ENCODE results near the gene ALK. TPM values are rescaled to one million over a fixed set of nuclear protein-coding genes. Genes with fewer than 3 reads are reported as not detected.

The ALK gene
- total RNA-seq, 1 donor from 2014 or later, result 0.14 TPM

DNA sequence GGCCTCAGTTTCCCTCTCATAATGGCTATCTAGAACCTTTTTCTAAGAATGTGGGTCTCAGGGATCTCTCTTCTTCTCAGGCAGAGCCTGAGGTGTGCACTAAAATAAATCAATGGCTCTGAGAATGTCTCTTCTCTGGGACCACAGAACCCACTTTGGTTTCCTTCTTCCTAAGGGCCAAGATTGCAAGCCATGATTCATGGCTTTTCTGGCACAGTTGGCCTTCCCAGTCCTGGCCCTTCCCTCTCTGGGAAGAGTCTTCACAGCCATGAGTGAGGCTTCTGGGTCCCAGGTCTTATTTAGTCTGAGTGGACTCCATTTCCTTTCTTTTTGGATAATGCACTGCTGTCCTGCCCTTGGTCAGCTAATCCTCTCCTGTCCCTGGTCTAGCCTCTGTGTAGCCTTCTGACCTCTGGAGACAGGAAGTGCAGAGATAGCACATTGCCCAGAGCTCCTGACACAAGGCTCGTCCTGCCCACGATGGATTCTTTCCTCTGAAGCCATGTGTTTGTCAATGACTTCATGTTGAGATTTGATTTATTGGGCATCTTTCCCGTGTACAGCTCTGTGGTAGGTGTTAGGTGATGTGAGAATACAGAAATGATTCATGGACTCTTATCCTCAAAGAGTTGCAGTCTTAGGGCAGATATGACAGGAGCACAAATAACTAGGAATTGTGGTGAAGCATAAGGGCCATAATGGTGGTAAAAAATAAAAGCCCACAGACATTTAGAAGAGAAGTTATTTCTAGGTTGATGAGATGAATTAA lies 561.2 kb downstream of the ALK start:
- Histone ChIP-seq H3K27ac (replicated peaks) (no peak overlapping the region), H3K4me3 (no peak overlapping the region)

DNA sequence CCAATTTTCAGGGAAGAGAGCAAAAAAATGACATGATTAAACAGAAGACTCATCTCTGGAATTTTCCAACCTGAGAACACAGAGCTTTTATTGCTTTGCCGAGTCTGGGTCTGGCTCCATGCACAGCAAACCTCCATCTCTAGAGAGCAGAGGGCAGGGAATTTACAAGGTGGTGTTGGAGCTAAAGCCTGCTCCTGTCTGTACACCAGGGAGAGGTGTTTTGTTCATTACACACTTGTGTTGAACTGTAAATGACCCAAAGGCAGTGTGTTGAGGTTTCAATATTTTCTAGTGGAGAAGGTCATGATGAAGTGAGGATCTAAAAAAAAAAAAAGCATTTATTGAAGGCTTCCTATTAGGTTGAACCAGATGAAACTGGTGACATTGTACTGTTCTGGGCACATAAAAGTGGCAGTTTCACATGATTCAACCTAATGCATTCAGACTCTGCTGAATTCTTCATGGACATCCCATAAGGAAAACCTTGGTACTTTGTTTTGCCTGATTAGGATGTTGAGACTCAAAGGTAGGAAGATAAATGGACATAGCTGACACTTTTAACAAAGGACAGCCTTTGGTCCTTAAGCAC lies 567.9 kb downstream of the ALK start:
- no peaks in the 10 kb centered on the region for H3K9me3 ChIP-seq (replicated peaks)
- no peak for DNase-seq
- peaks cover 50% of the 10 kb centered on the region for H3K27me3 ChIP-seq (ENCODE audit: low read depth)
- H3K27ac ChIP-seq (replicated peaks), result no peak overlapping the region
- no peak for TF ChIP-seq CTCF (IDR thresholded peaks at IDR 0.05; ENCODE audit: borderline replicate concordance)
- intact Hi-C loops (cut with micrococcal nuclease), result no loop called here
- no peaks in the 10 kb centered on the region for H3K4me1 ChIP-seq
- H3K36me3 ChIP-seq, result no peaks in the 10 kb centered on the region
- no peak overlapping the region for H3K4me3 ChIP-seq

More for the DNA sequence above, 561.2 kb downstream of the ALK start:
- peaks cover 38% of the 10 kb centered on the region for H3K27me3 ChIP-seq (ENCODE audit: low read depth)
- no peaks in the 10 kb centered on the region for H3K36me3 ChIP-seq
- no peak for TF ChIP-seq CTCF (IDR thresholded peaks at IDR 0.05; ENCODE audit: borderline replicate concordance)
- intact Hi-C loops (cut with micrococcal nuclease), result no loop called here
- H3K9me3 ChIP-seq (replicated peaks), result no peaks in the 10 kb centered on the region
- no peak for DNase-seq
- no peaks in the 10 kb centered on the region for H3K4me1 ChIP-seq

GRCh38 chr2:29351916-29352591 lies 569.3 kb downstream of the ALK start:
- H3K36me3 ChIP-seq, result no peaks in the 10 kb centered on the region
- peaks cover 47% of the 10 kb centered on the region for H3K27me3 ChIP-seq (ENCODE audit: low read depth)
- DNase-seq, result no peak
- H3K9me3 ChIP-seq (replicated peaks), result no peaks in the 10 kb centered on the region
- TF ChIP-seq CTCF (IDR thresholded peaks at IDR 0.05; ENCODE audit: borderline replicate concordance), result no peak
- H3K4me3 ChIP-seq, result no peak overlapping the region
- H3K27ac ChIP-seq (replicated peaks), result no peak overlapping the region
- H3K4me1 ChIP-seq, result no peaks in the 10 kb centered on the region
- intact Hi-C loops (cut with micrococcal nuclease), result no loop called here

DNA sequence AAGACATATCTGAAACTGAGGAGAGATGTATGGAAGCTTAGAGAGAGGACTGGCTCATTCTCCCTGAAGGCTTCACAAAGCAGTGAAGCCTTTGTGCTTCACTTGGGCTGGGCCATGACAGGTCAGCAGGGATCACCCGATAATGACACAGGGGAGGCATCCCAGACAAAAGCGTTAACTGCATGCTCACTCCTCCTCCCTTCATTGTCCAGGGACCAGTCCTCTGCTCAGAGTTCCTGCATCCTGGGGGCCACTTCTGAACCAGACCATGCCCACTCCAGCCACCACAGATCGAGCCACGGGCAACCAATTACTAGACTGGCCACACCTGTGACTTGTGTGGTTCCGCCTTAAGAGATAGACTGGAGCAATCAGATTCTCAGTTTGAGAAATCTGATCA lies 570.1 kb downstream of the ALK start:
- TF ChIP-seq CTCF (IDR thresholded peaks at IDR 0.05; ENCODE audit: borderline replicate concordance), result no peak
- H3K36me3 ChIP-seq, result no peaks in the 10 kb centered on the region
- H3K27me3 ChIP-seq (ENCODE audit: low read depth), result peaks cover 47% of the 10 kb centered on the region
- H3K27ac ChIP-seq (replicated peaks), result no peak overlapping the region
- intact Hi-C loops (cut with micrococcal nuclease), result no loop called here
- no peaks in the 10 kb centered on the region for H3K9me3 ChIP-seq (replicated peaks)
- no peaks in the 10 kb centered on the region for H3K4me1 ChIP-seq
- H3K4me3 ChIP-seq, result no peak overlapping the region
- DNase-seq, result no peak

DNA sequence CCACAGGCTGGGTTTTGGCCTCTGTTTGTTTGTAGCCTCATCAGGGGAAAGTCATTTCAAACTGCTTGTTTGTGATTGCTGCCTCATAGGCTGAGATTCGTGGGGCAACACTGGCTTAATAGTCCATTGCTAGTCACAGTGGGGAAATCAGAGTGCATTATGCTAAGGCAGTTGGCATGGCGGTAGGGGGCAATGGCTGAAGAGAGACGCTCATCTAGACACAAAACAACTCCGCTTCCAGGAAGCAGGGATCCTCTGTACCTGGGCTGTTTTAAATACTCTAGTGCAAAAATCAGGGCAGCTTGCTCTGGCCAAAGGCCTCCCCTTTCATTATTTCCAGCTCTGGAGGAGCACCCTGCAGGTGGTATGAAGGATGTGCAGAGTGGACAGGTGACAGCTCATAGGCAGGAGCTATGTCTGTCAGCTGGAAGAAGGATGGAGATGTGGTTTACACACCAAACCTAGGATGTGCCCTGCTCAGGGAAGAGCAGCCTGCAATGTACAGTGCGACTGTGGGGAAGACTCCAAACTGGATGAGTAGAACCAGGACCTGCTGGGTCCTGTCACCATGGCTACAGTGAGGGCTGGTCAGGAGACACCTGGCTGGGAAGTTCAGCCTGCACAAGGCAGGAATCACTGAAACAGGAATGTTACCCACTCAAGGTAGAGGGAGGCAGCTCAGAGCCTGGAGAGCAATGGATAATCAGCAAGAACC lies 571.9 kb downstream of the ALK start:
- Histone ChIP-seq H3K4me3 (no peak overlapping the region), H3K36me3 (no peaks in the 10 kb centered on the region), H3K27me3 (ENCODE audit: low read depth) (peaks cover 45% of the 10 kb centered on the region), H3K27ac (replicated peaks) (no peak overlapping the region), H3K9me3 (replicated peaks) (no peaks in the 10 kb centered on the region), H3K4me1 (no peaks in the 10 kb centered on the region)
- DNase-seq, result no peak
- intact Hi-C loops (cut with micrococcal nuclease), result no loop called here
- TF ChIP-seq CTCF (IDR thresholded peaks at IDR 0.05; ENCODE audit: borderline replicate concordance), result no peak

Data from left ventricle myocardium inferior (tissue), 1 donor.